Esophagus muscularis mucosa (tissue), 4 donors: ENCODE data around the gene AIFM3.

ENCODE experiments used
- EP300 ChIP-seq: sonication (generic); formaldehyde crosslinking; IDR thresholded peaks from one replicate; pipeline ENCODE4 v1.6.1; 2017; ENCODE audit warnings: antibody characterized with exemption
- POLR2A ChIP-seq: fragments of 450-650 bp; IDR thresholded peaks from one replicate; pipeline ENCODE4 v1.6.1; 2017; ENCODE audit warnings: antibody characterized with exemption, moderate library complexity, mild to moderate bottlenecking, low read depth
- POLR2AphosphoS5 ChIP-seq, 2 donors: sonication (generic); formaldehyde crosslinking; IDR thresholded peaks; one replicate each; pipeline ENCODE4 v1.6.1; 2017; ENCODE audit warnings: antibody characterized with exemption in 2 of 2
- TF ChIP-seq, protein P1 (sequence below), 3 experiments: fragments of 200-600 bp in 2 of 3; fragments of 450-650 bp in 1 of 3; sonication (generic) in 2 of 3; IDR thresholded peaks; one replicate each; pipeline ENCODE4 v1.5.1; 2017 to 2019; ENCODE audit warnings: antibody characterized with exemption in 3 of 3, mild to moderate bottlenecking in 2 of 3, moderate library complexity in 1 of 3

- TF ChIP-seq, protein P1, sequence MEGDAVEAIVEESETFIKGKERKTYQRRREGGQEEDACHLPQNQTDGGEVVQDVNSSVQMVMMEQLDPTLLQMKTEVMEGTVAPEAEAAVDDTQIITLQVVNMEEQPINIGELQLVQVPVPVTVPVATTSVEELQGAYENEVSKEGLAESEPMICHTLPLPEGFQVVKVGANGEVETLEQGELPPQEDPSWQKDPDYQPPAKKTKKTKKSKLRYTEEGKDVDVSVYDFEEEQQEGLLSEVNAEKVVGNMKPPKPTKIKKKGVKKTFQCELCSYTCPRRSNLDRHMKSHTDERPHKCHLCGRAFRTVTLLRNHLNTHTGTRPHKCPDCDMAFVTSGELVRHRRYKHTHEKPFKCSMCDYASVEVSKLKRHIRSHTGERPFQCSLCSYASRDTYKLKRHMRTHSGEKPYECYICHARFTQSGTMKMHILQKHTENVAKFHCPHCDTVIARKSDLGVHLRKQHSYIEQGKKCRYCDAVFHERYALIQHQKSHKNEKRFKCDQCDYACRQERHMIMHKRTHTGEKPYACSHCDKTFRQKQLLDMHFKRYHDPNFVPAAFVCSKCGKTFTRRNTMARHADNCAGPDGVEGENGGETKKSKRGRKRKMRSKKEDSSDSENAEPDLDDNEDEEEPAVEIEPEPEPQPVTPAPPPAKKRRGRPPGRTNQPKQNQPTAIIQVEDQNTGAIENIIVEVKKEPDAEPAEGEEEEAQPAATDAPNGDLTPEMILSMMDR (IDR thresholded peaks at IDR 0.05), result no peak
- TF ChIP-seq POLR2AphosphoS5 (IDR thresholded peaks at IDR 0.05) (no peak), POLR2A (no peak), EP300 (no peak)
Observed at GRCh38 chr22:20951932-20952380, 15.1 kb upstream of the AIFM3 start.
